Adipocyte (in vitro differentiated cells): ENCODE data around the gene TPRG1.
A peak's percentile ranks its signal among the peaks of the same experiment; 100 is the strongest.

Source experiments
- DNase-seq: peaks from one replicate; pipeline ENCODE4 v3.0.0-alpha.2; 2015; ENCODE audit warnings: low read depth
- H3K27me3 ChIP-seq: replicated peaks from 2 replicates; pipeline ENCODE4 v1.7.0; 2013; ENCODE audit warnings: mild to moderate bottlenecking, low read length, moderate library complexity; ENCODE audit not compliant: control insufficient read depth, insufficient read depth
- H3K36me3 ChIP-seq: 2 replicates; pipeline ENCODE4 v1.7.0; 2013; ENCODE audit warnings: low read length, mild to moderate bottlenecking, moderate library complexity; ENCODE audit not compliant: control insufficient read depth, insufficient read depth, severe bottlenecking
- H3K4me1 ChIP-seq: 2 replicates; pipeline ENCODE4 v1.7.0; 2013; ENCODE audit warnings: mild to moderate bottlenecking, low read length, moderate library complexity; ENCODE audit not compliant: control insufficient read depth, insufficient read depth
- H3K4me3 ChIP-seq: 2 replicates; pipeline ENCODE4 v1.7.0; 2013; ENCODE audit warnings: mild to moderate bottlenecking, low read length, moderate library complexity
- H3K9ac ChIP-seq: 2 replicates; pipeline ENCODE4 v1.7.0; 2013; ENCODE audit warnings: mild to moderate bottlenecking, low read length, moderate library complexity
- H3K9me3 ChIP-seq: 2 replicates; pipeline ENCODE4 v1.7.0; 2013; ENCODE audit warnings: mild to moderate bottlenecking, low read length, moderate library complexity; ENCODE audit not compliant: control insufficient read depth

Gene TPRG1

DNA sequence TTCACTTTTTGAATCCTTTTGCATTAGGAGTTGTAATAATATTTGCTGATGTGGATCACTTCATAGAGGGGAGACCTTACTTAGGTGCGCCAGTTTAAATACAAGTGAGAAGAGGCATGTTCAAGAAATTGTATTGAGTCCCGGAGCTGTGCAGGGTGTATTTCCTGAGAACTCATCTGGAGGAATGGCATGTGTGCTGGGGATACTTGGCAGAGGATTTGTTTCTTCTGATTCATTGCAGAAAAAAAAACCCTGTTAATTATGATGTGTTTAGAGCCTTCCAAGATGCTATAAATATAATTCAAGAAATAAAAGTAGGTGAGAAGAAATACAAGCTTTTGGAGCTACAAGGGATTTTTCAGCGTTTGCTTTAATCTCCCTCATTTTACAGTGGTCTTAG lies 97.6 kb downstream of the TPRG1 start:
- Histone ChIP-seq H3K4me3 (no peak overlapping the region), H3K9ac (no peak overlapping the region), H3K4me1 (peaks cover 8% of the 10 kb centered on the region), H3K9me3 (no peaks in the 10 kb centered on the region), H3K36me3 (no peaks in the 10 kb centered on the region), H3K27me3 (no peaks in the 10 kb centered on the region)
- DNase-seq: peak; percentile 26

DNA sequence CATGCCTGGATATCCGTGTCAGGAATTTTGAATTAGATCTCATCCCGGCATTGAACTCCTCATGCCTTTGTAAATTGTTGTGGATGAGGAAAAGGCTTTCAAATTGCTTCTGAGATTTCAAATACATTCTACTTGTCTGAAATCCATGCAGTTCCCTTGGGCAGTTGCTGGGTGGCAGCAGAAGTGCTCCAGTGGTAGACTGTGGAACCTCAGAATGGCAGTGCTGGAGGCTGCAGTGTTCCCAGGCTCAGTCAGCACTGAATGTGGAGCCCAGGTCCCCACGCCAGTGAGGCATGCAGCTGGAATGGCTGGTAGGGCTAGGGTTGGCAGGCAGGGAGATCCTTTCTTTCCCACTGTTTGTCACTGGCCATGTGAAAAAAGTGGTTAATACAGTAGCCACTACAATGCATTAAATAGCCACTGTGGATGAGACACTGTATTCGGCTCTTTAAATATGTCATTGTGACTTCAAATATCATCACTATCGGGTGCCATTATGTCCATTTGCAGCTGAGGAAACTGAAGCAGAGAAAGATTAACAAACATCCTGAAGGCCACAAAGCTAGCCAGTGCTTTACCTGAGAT lies 98.6 kb downstream of the TPRG1 start:
- DNase-seq: peak; percentile 87
- Histone ChIP-seq H3K4me1 (peaks cover 8% of the 10 kb centered on the region), H3K4me3 (no peak overlapping the region), H3K36me3 (no peaks in the 10 kb centered on the region), H3K27me3 (no peaks in the 10 kb centered on the region), H3K9ac (no peak overlapping the region), H3K9me3 (no peaks in the 10 kb centered on the region)

DNA sequence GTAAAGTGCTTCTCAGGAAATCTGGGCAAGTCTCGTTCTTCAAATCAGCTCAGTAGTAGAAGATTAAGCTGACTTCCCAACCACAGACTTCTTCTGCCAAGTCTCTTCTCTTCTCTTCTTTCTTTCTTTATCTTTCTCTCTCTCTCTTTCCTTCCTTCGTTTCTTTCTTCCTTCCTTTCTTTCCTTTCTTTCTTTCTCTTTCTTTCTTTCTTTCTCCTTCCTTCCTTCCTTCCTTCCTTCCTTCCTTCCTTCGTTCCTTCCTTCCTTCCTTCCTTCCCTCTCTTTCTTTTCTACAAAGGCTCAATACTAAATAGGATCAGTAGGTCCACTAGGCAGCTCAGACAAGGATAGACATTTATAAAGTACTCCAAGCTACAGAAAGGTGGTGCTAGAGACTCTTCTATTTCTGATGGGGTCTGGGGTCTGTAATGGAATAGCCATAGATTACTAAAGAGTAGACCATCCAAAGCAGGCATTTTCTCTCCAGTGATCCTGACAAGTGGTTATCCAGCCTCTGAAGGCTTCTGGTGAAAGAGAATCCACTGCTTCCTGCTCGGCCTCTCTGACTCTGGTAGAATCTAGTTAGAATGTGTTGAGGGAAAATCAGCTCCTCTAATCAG lies 100.8 kb downstream of the TPRG1 start:
- H3K27me3 ChIP-seq: no peaks in the 10 kb centered on the region
- peak; percentile 13 for DNase-seq
- H3K9me3 ChIP-seq: no peaks in the 10 kb centered on the region
- no peak overlapping the region for H3K4me3 ChIP-seq
- no peak overlapping the region for H3K9ac ChIP-seq
- H3K36me3 ChIP-seq: no peaks in the 10 kb centered on the region
- peaks cover 21% of the 10 kb centered on the region for H3K4me1 ChIP-seq

DNA sequence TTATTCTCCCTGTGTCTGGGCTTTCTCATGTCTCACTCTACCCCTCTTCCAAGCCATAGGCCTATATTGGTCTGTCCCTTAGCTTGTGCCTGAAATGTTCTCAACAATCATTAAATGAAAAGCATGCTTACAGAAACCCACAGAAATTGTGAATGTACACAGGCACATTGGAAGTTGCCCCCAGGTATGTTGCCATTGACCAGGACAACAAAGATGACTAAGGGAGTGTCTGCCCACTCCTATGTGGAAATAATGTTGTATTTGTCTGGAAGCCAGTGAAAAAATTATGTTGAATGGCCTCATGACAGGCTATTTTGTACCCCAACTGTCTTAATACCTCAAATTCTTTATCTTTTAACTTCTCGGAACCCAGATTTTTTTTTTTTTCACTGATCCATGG lies 102.0 kb downstream of the TPRG1 start:
- peaks cover 21% of the 10 kb centered on the region for H3K4me1 ChIP-seq
- DNase-seq: peak; percentile 52
- H3K9ac ChIP-seq: no peak overlapping the region
- H3K4me3 ChIP-seq: no peak overlapping the region
- no peaks in the 10 kb centered on the region for H3K9me3 ChIP-seq
- no peaks in the 10 kb centered on the region for H3K27me3 ChIP-seq
- no peaks in the 10 kb centered on the region for H3K36me3 ChIP-seq

DNA sequence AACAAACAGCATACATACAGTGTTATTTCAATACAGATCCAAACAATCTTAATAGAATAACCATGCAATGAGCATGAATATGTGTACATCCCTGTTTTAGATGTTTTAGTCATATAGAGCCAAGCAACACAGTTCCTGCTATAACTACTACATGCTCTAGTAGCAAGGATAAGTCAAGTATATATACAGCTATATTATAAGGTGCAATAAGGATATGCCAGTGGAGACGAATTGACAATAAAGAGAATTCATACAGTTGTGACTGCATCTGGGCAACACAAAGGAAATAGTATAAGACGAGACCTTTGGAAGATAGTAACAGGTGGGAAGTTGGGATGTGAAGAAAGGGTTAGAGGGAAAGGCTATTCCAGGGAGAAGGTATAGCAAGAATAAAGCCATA lies 103.4 kb downstream of the TPRG1 start:
- H3K4me3 ChIP-seq: no peak overlapping the region
- H3K27me3 ChIP-seq: no peaks in the 10 kb centered on the region
- no peak overlapping the region for H3K9ac ChIP-seq
- DNase-seq: no peak
- no peaks in the 10 kb centered on the region for H3K9me3 ChIP-seq
- H3K36me3 ChIP-seq: no peaks in the 10 kb centered on the region
- H3K4me1 ChIP-seq: peaks cover 13% of the 10 kb centered on the region

DNA sequence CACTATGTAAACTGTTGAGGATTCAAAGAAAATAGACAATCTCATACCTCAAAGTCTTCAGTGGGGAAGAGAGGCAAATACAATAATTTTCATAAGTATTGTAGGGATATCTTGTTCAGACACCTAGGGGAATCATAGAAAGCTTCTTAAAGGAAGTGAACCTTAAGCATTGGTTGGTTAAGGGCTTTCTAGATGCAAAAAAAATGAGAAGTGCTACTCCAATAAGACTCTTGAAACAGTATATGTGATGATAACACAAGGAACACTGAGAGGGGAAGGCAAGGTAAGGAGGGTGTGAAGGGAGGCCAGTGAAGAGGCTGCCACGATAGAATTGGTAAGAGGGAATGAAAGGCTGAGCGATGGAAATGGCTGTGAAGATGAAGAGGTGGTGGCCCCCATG lies 104.1 kb downstream of the TPRG1 start:
- Histone ChIP-seq H3K36me3 (peaks cover 3% of the 10 kb centered on the region), H3K4me1 (peaks cover 13% of the 10 kb centered on the region), H3K9ac (no peak overlapping the region), H3K27me3 (no peaks in the 10 kb centered on the region), H3K9me3 (no peaks in the 10 kb centered on the region), H3K4me3 (no peak overlapping the region)
- DNase-seq: no peak

DNA sequence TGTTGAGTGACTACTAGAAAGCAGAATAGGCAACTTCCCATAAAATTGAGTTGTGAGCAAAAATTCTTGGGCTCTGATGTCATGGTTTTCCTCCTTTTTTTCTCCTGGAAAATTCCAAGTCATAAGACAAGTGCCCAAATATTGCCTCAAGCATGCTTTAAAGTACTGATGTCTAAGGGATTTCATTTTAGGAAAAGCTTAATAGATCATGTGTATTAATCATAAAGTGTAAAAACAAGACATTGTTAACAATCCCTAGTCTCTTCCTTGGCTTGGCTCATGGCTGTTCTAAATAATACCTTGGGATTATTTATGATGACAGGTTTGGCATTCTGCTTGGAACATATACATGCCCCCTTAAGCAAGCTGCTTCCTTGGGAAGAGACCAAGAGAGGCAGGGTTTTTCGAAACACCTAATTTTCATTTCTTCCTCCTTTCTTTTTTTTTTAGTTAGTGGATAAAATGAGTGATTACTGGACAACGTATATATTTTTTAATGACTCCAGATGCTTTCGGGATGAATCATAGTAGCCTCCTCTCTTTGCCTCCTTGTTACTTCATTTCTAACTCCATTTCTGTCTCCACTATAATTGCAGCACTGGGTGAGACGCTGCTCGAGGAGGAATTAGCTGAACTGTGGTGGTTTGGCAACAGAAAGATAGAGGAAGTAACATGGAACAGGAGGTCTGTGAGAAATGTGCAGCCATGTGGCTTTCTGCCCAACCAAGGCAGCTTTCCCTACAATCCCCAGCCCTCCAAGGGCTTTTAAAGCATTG lies 104.9 kb downstream of the TPRG1 start:
- Histone ChIP-seq H3K27me3 (no peaks in the 10 kb centered on the region), H3K4me3 (peak overlapping the region; percentile 24), H3K4me1 (peaks cover 13% of the 10 kb centered on the region), H3K9ac (no peak overlapping the region), H3K36me3 (peaks cover 3% of the 10 kb centered on the region), H3K9me3 (no peaks in the 10 kb centered on the region)
- DNase-seq: peak; percentile 74

DNA sequence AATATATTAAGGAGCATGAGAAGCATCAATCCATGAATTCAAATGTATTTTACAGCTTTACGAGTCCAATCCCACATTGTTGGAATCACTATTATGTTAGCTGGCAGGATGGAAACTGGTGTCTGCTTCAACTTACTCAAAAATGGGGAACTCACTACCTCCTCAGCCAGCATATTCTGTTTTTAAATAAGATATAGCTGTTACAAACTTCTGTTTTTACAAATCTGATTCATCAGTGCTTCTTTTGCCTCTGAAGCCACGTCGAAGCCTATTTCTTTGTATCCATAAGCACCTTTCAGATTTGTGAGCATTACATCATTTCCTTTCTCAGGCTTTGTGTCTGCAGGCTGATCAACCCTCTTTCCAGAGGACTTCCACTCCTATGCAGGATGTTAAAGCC lies 105.9 kb downstream of the TPRG1 start:
- no peak for DNase-seq
- Histone ChIP-seq H3K4me3 (no peak overlapping the region), H3K36me3 (peaks cover 3% of the 10 kb centered on the region), H3K27me3 (no peaks in the 10 kb centered on the region), H3K4me1 (peaks cover 13% of the 10 kb centered on the region), H3K9ac (no peak overlapping the region), H3K9me3 (no peaks in the 10 kb centered on the region)

DNA sequence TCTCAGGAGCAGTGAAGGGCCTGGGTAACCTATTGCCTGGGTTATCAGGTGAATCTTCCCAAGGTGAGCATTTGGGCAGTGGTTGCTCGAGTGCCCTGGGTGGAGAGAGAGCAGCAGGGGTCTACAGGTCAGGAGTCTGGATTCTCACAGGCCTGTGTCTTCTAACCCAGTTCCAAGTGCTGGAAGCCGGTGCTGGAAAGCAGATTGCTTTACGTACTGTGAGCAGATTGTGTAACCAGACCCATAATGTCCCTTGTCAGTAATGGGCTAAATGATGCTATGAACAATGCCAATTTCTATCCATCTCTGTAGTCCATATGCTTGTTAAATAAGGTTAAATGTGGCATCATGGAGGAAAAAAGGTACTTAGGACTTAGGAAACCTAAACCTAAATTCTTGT lies 106.5 kb downstream of the TPRG1 start:
- no peak for DNase-seq
- Histone ChIP-seq H3K36me3 (peaks cover 3% of the 10 kb centered on the region), H3K27me3 (no peaks in the 10 kb centered on the region), H3K9ac (no peak overlapping the region), H3K4me3 (no peak overlapping the region), H3K4me1 (peaks cover 13% of the 10 kb centered on the region), H3K9me3 (no peaks in the 10 kb centered on the region)

DNA sequence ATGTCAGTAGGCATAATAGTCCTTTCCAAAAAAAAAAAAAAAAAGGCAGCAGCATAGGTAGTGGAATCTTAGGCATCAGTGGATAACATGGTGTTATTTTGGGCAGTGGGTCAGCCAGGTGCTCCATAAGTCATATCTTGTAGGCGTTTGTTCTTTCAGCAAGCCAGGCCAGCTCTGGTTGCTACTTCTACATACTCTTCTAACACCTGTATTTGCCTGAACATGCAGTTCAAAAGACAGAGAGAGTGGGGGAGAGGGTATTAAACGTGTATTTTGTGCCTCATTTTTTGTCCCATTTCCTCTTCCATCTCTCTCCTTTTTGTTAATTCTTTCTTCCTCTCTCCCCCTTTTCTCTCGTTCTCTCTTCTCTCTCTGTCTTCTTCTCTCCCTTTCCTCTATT lies 110.4 kb downstream of the TPRG1 start:
- Histone ChIP-seq H3K9me3 (no peaks in the 10 kb centered on the region), H3K27me3 (no peaks in the 10 kb centered on the region), H3K9ac (no peak overlapping the region), H3K4me1 (peaks cover 3% of the 10 kb centered on the region), H3K4me3 (no peak overlapping the region), H3K36me3 (peaks cover 3% of the 10 kb centered on the region)
- DNase-seq: no peak

DNA sequence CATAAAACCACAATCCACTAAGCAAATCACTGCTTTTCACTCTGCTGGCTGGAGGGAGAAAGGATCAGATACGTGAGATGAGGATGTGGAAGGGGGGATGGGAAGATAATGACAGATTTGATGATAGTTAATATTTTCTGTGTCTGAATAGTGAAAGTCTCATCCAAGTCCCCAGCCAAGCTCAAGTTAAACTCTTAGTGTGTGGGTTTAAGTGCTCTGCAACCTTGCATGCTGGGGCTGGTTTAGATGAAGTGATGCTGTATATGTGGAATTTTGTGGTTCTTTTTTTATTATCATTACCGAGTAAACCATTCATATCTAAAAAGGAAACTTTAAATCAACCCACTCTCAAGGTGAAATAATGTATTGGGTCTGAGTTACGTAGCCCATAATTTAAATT lies 111.0 kb downstream of the TPRG1 start:
- no peak for DNase-seq

More for the DNA sequence above, 111.0 kb downstream of the TPRG1 start:
- no peaks in the 10 kb centered on the region for H3K27me3 ChIP-seq
- no peaks in the 10 kb centered on the region for H3K4me1 ChIP-seq
- H3K4me3 ChIP-seq: no peak overlapping the region
- no peaks in the 10 kb centered on the region for H3K9me3 ChIP-seq
- no peak overlapping the region for H3K9ac ChIP-seq
- H3K36me3 ChIP-seq: peaks cover 3% of the 10 kb centered on the region
